Mucosa of descending colon (tissue), 3 donors: Measurements from ENCODE around the gene FBXL3. TPM values are rescaled to one million over a fixed set of nuclear protein-coding genes. Genes with fewer than 3 reads are reported as not detected.

Source experiments
- ATAC-seq: fragments of 200-7000 bp; cut with Tn5 transposase; one replicate; pipeline ENCODE4 v1.9.1; 2020; ENCODE audit warnings: mild to moderate bottlenecking, moderate library complexity
- DNase-seq, 3 donors: peaks; one replicate each; pipeline ENCODE4 v3.0.0-alpha.2; 2020
- H3K36me3 ChIP-seq: fragments of 200-600 bp; one replicate; pipeline ENCODE4 v1.8.0; 2021; ENCODE audit warnings: low read depth, mild to moderate bottlenecking
- H3K4me1 ChIP-seq: fragments of 200-600 bp; one replicate; pipeline ENCODE4 v1.8.0; 2021; ENCODE audit warnings: low read depth, mild to moderate bottlenecking
- H3K4me3 ChIP-seq: fragments of 200-600 bp; one replicate; pipeline ENCODE4 v1.8.0; 2021; ENCODE audit warnings: mild to moderate bottlenecking
- H3K9me3 ChIP-seq: fragments of 200-600 bp; one replicate; pipeline ENCODE4 v1.8.0; 2021; ENCODE audit warnings: mild to moderate bottlenecking
- intact Hi-C, 2 donors: fragments of 100-400 bp; cut with DNase I in 1 of 2; cut with micrococcal nuclease in 1 of 2; formaldehyde crosslinking; loops; one replicate each; pipeline versions ENCODE4 v1.11.0 to v1.11.1; 2022; cut with DNase I, micrococcal nuclease
- total RNA-seq, 3 donors: library from RNA; stranded (reverse); fragmentation: NEBNext Ultra II Directional in 2 of 3; extraction: Animal tissue kit (Norgen Biotek cat#: 25700) in 2 of 3; gene quantifications; one replicate each; pipeline versions ENCODE4 v1.2.1 to v1.2.4, GENCODE V29; 2021 to 2023
- TF ChIP-seq, protein P1 (sequence below): fragments of 200-600 bp; IDR thresholded peaks from one replicate; pipeline ENCODE4 v1.8.0; 2022; ENCODE audit warnings: antibody characterized with exemption, mild to moderate bottlenecking
- donor health status: DM: no; HTN: no; CAD: no; lungs with moderate emphysema.
- donor health status: DM: no; HTN: no; CAD: no.
- donor health status: DM: no; HTN: yes; CAD: no.

Gene FBXL3
- total RNA-seq, 3 donors from 2014 or later = 40.5 to 57.1 (median 56.0) TPM

DNA sequence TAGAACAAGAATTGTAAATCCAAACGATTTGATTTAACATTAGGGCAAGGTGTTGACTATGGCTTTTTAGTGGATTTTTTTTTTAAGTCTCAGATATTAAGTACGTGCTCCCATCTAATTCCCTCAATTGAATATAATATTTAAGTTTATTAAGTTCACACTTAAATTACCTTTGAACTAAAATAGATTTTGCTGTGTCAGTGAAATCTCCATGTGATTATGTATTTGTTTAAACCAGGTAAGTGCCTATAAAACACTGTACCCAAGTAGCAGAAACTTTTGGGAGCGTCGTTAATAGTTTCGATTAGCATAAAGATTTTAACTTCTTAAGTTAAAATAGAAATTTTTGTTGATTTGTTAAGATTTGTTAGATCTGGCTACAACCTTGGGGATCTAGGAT, 33.5 kb downstream of the FBXL3 start:
- Histone ChIP-seq H3K4me3 (no peak overlapping the region), H3K9me3 (no peaks in the 10 kb centered on the region), H3K36me3 (no peaks in the 10 kb centered on the region), H3K4me1 (no peaks in the 10 kb centered on the region)
- ATAC-seq (no peak), DNase-seq (no peak)
- TF ChIP-seq, protein P1, sequence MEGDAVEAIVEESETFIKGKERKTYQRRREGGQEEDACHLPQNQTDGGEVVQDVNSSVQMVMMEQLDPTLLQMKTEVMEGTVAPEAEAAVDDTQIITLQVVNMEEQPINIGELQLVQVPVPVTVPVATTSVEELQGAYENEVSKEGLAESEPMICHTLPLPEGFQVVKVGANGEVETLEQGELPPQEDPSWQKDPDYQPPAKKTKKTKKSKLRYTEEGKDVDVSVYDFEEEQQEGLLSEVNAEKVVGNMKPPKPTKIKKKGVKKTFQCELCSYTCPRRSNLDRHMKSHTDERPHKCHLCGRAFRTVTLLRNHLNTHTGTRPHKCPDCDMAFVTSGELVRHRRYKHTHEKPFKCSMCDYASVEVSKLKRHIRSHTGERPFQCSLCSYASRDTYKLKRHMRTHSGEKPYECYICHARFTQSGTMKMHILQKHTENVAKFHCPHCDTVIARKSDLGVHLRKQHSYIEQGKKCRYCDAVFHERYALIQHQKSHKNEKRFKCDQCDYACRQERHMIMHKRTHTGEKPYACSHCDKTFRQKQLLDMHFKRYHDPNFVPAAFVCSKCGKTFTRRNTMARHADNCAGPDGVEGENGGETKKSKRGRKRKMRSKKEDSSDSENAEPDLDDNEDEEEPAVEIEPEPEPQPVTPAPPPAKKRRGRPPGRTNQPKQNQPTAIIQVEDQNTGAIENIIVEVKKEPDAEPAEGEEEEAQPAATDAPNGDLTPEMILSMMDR = no peak
- intact Hi-C loops = no loop called here

DNA sequence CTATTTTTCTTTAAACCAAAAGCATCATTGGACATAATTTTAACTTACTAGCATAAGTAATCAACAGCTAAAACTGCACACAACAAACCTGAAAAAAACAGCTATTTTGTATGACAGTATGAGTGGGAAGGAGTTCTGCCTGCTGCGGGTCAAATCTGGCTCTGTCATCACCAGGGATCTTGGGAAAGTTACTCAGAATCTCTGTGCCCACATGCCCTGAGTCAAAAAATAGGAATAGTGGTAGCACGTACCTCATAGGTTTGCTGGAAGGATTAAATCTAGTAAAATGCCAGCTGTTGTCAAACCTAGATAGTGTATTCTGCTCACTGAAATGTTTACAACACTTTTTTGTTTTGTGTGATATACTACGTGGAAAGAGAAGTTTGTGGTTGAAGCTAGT, 33.9 kb downstream of the FBXL3 start:
- no peak for ATAC-seq
- TF ChIP-seq, protein P1 = no peak
- intact Hi-C loops = no loop called here

DNA sequence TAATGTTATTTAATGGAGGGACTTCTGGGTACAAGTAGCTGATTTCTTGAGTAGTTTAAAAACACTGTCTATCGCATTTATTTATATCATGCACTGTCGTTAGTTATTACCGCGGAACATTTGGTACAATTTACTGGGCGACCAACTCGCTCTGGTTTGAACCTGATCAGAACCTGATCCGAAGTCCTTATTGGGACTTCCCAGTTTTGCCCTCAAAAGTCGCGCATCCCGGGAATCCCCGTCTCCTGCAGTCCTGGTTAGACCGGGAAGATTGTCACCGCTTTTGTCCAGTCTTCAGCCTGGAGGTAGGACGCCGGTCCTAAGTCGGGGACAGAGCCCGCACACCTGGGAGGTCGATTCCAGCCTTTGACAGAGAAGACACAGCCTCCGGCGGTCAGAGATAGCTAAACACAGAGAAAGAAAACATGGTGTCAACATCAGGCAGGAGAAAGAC, 34.4 kb downstream of the FBXL3 start:
- Histone ChIP-seq H3K4me3 (peak overlapping the region; percentile 61), H3K36me3 (no peaks in the 10 kb centered on the region), H3K4me1 (no peaks in the 10 kb centered on the region), H3K9me3 (no peaks in the 10 kb centered on the region)
- ATAC-seq (peak; percentile 15), DNase-seq (peak; percentile 52 to 65 (median 56))
- TF ChIP-seq, protein P1 = no peak
- intact Hi-C loops = no loop called here

More for the DNA sequence above, 33.9 kb downstream of the FBXL3 start:
- Histone ChIP-seq H3K36me3 (no peaks in the 10 kb centered on the region), H3K9me3 (no peaks in the 10 kb centered on the region), H3K4me1 (no peaks in the 10 kb centered on the region), H3K4me3 (peak overlapping the region; percentile 61)
- DNase-seq = no peak

DNA sequence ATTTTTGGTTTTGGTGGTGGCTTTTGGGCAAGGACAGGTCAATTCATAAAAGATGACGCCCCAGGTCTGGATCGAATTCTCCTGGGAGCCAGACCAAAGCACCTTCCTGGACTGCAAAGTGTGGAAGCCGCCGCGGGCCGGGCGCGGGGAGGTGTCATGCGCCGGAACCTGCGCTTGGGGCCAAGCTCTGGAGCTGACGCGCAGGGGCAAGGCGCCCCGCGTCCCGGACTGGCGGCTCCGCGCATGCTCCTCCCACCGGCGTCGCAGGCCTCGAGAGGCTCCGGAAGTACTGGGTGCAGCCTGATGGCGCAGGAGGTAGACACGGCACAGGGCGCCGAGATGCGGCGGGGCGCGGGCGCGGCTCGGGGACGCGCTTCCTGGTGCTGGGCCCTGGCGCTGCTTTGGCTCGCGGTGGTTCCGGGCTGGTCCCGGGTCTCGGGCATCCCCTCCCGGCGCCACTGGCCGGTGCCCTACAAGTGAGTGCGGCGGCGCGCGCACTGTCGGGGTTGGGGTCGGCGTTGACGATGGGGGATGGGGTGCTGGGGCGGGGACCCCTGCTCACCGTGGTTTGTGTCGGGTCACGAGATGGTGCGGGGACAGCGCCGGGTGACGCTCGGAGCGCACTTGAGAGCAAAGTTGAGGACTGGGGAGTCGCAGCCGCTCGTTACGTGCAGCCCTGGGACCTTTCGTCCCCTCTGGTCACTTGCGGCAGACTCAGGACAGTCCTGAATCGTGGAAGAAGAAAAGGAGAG, 35.0 kb downstream of the FBXL3 start, which contains the start of gene CLN5:
CLN5 (plus strand) TSS at position 286 of the 752 bp plus-strand sequence; CDS start at position 304, 18 bp downstream.
- Histone ChIP-seq H3K4me3 (peak within 1 kb of the TSS; percentile 61), H3K4me1 (no peaks in the 10 kb centered on the region), H3K9me3 (no peaks in the 10 kb centered on the region), H3K36me3 (no peaks in the 10 kb centered on the region)
- DNase-seq = peak; percentile 93 to 98 (median 96)
- intact Hi-C loops = no loop called here
- TF ChIP-seq, protein P1 = no peak
- peak; percentile 98 for ATAC-seq

DNA sequence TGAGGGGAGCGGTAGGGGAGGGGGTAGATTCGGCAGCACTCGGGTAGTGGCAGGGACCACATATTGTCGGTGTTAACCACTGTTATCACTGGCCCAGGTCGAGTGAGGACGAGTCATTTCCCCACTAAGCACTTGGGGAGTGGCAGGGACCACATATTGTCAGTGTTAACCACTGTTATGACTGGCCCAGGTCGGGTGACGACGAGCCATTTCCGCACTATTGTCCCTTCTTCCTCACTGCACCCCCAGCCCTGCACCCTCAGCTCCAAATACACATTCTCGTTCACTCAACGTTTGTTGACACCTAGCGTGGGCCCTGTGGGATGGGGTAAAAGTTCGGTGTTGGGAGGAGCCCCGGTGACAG, 35.5 kb downstream of the FBXL3 start:
- TF ChIP-seq, protein P1 = no peak
- intact Hi-C loops = no loop called here
- Histone ChIP-seq H3K4me1 (no peaks in the 10 kb centered on the region), H3K4me3 (peak overlapping the region; percentile 61), H3K36me3 (no peaks in the 10 kb centered on the region), H3K9me3 (no peaks in the 10 kb centered on the region)
- DNase-seq = peak in 2 of 3 donors; percentile 57 to 75
- ATAC-seq = peak; percentile 47
